OCI-LY1 (cell line): ENCODE results near the gene FBXL22.

Experiments
- H2AFZ ChIP-seq: fragments of 200-600 bp; sonication (generic), shearing (Covaris generic); 2 replicates; pipeline ENCODE4 v1.6.0; 2014; ENCODE audit warnings: antibody characterized with exemption, mild to moderate bottlenecking, low read length
- H3F3A ChIP-seq: fragments of 200-600 bp; sonication (generic), shearing (Covaris generic); 2 replicates; pipeline ENCODE4 v1.6.0; 2014; ENCODE audit warnings: mild to moderate bottlenecking, antibody characterized with exemption, low read length, moderate library complexity; ENCODE audit not compliant: insufficient read depth
- H3K27ac ChIP-seq: fragments of 200-600 bp; sonication (generic); 2 replicates; pipeline ENCODE4 v1.5.1; 2014; ENCODE audit warnings: low read length, mixed run types, mild to moderate bottlenecking, low read depth; ENCODE audit not compliant: poor library complexity, severe bottlenecking
- H3K27me3 ChIP-seq: fragments of 200-600 bp; sonication (generic); 2 replicates; pipeline ENCODE4 v1.6.0; 2014; ENCODE audit warnings: antibody characterized with exemption, mild to moderate bottlenecking, low read length, moderate library complexity; ENCODE audit not compliant: insufficient read depth
- H3K36me3 ChIP-seq: fragments of 200-600 bp; sonication (generic); 2 replicates; pipeline ENCODE4 v1.6.1; 2014; ENCODE audit warnings: mild to moderate bottlenecking, antibody characterized with exemption, low read length, moderate library complexity, mixed read lengths; ENCODE audit not compliant: insufficient read depth
- H3K4me1 ChIP-seq: fragments of 200-600 bp; sonication (generic); 2 replicates; pipeline ENCODE4 v1.5.1; 2014; ENCODE audit warnings: mild to moderate bottlenecking, low read length, moderate library complexity; ENCODE audit not compliant: insufficient read depth, severe bottlenecking
- H3K4me2 ChIP-seq: fragments of 200-600 bp; sonication (generic), shearing (Covaris generic); 2 replicates; pipeline ENCODE4 v1.6.1; 2014; ENCODE audit warnings: low read length
- H3K4me3 ChIP-seq: fragments of 200-600 bp; sonication (generic); 2 replicates; pipeline ENCODE4 v1.5.1; 2014; ENCODE audit warnings: low read length, low read depth, mild to moderate bottlenecking, mixed read lengths; ENCODE audit not compliant: poor library complexity, severe bottlenecking
- H3K79me2 ChIP-seq: fragments of 200-600 bp; shearing (Covaris generic); 2 replicates; pipeline ENCODE4 v1.6.1; 2016; ENCODE audit warnings: mixed run types, low read length, mixed read lengths; ENCODE audit not compliant: insufficient read depth
- H3K9ac ChIP-seq: fragments of 200-600 bp; sonication (generic), shearing (Covaris generic); 2 replicates; pipeline ENCODE4 v1.6.1; 2014; ENCODE audit warnings: mild to moderate bottlenecking, low read length, mixed read lengths
- H3K9me2 ChIP-seq: fragments of 200-600 bp; sonication (generic), shearing (Covaris generic); 2 replicates; pipeline ENCODE4 v1.6.1; 2014; ENCODE audit warnings: low read depth, mild to moderate bottlenecking, low read length, mixed read lengths
- H3K9me3 ChIP-seq: fragments of 200-600 bp; shearing (Covaris generic); 2 replicates; pipeline ENCODE4 v1.6.1; 2014; ENCODE audit warnings: low read length, mixed read lengths
- H4K20me1 ChIP-seq: fragments of 200-600 bp; sonication (generic), shearing (Covaris generic); 2 replicates; pipeline ENCODE4 v1.6.0; 2016; ENCODE audit warnings: mild to moderate bottlenecking, low read length; ENCODE audit not compliant: insufficient read depth
- CTCF ChIP-seq: fragments of 200-600 bp; sonication (generic), shearing (Covaris generic); IDR thresholded peaks from 2 replicates; pipeline ENCODE4 v1.5.1; 2017; ENCODE audit warnings: mild to moderate bottlenecking, antibody characterized with exemption, low read length, moderate library complexity, mixed read lengths
- EZH2 ChIP-seq: fragments of 200-600 bp; sonication (generic), shearing (Covaris generic); IDR thresholded peaks from 2 replicates; pipeline ENCODE4 v1.8.0; 2017; ENCODE audit warnings: borderline replicate concordance, mixed run types, mild to moderate bottlenecking, antibody characterized with exemption, low read length, moderate library complexity, mixed read lengths

Gene FBXL22

GRCh38 chr15:63600616-63601025, 3.4 kb downstream of the FBXL22 start:
- peak overlapping the region; percentile 70 for H3K4me3 ChIP-seq
- peaks cover 69% of the 10 kb centered on the region for H3K4me1 ChIP-seq
- TF ChIP-seq EZH2 (no peak), CTCF (no peak)
- H3K9ac ChIP-seq = peak overlapping the region; percentile 88
- no peaks in the 10 kb centered on the region for H3K36me3 ChIP-seq
- H3K9me3 ChIP-seq = no peaks in the 10 kb centered on the region
- H3F3A ChIP-seq = 0 out of 2 replicates have a peak, but pooled peaks cover 2% of the 10 kb centered on the region
- no peaks in the 10 kb centered on the region for H3K79me2 ChIP-seq
- no peaks in the 10 kb centered on the region for H3K9me2 ChIP-seq
- peak overlapping the region; percentile 89 for H3K27ac ChIP-seq
- no peaks in the 10 kb centered on the region for H4K20me1 ChIP-seq
- no peaks in the 10 kb centered on the region for H3K27me3 ChIP-seq
- H3K4me2 ChIP-seq = peak overlapping the region; percentile 76
- no peak overlapping the region for H2AFZ ChIP-seq

GRCh38 chr15:63601026-63601703, 4.0 kb downstream of the FBXL22 start:
- H3K36me3 ChIP-seq = no peaks in the 10 kb centered on the region
- H2AFZ ChIP-seq = no peak overlapping the region
- H3K27ac ChIP-seq = peak overlapping the region; percentile 78
- H3K79me2 ChIP-seq = no peaks in the 10 kb centered on the region
- peaks cover 69% of the 10 kb centered on the region for H3K4me1 ChIP-seq
- peak overlapping the region; percentile 76 for H3K4me2 ChIP-seq
- H3K27me3 ChIP-seq = no peaks in the 10 kb centered on the region
- H4K20me1 ChIP-seq = no peaks in the 10 kb centered on the region
- TF ChIP-seq EZH2 (no peak), CTCF (no peak)
- H3K4me3 ChIP-seq = peak overlapping the region; percentile 70
- no peaks in the 10 kb centered on the region for H3K9me2 ChIP-seq
- 0 out of 2 replicates have a peak, but pooled peaks cover 2% of the 10 kb centered on the region for H3F3A ChIP-seq
- H3K9me3 ChIP-seq = no peaks in the 10 kb centered on the region
- peak overlapping the region; percentile 88 for H3K9ac ChIP-seq

GRCh38 chr15:63601704-63602185, 4.6 kb downstream of the FBXL22 start:
- peak overlapping the region; percentile 76 for H3K4me2 ChIP-seq
- no peaks in the 10 kb centered on the region for H4K20me1 ChIP-seq
- no peak overlapping the region for H2AFZ ChIP-seq
- peaks cover 67% of the 10 kb centered on the region for H3K4me1 ChIP-seq
- TF ChIP-seq EZH2 = no peak
- TF ChIP-seq CTCF = no peak
- H3K36me3 ChIP-seq = no peaks in the 10 kb centered on the region
- no peaks in the 10 kb centered on the region for H3K9me3 ChIP-seq
- H3K79me2 ChIP-seq = no peaks in the 10 kb centered on the region
- no peaks in the 10 kb centered on the region for H3F3A ChIP-seq
- H3K9me2 ChIP-seq = no peaks in the 10 kb centered on the region
- peak overlapping the region; percentile 88 for H3K9ac ChIP-seq
- H3K4me3 ChIP-seq = peak overlapping the region; percentile 70
- H3K27me3 ChIP-seq = no peaks in the 10 kb centered on the region
- H3K27ac ChIP-seq = peak overlapping the region; percentile 78
